Testis (tissue), 3 donors: ENCODE data around the gene CPA1. TPM values are rescaled to one million over a fixed set of nuclear protein-coding genes. Genes with fewer than 3 reads are reported as not detected.

ENCODE experiments used
- DNase-seq: peaks from one replicate; pipeline ENCODE4 v3.0.0-alpha.2; 2019
- H3K27ac ChIP-seq, 2 donors: fragments of 200-600 bp; sonication (generic); one replicate each; pipeline ENCODE4 v1.5.1; 2019
- H3K27me3 ChIP-seq: fragments of 200-600 bp; sonication (generic); one replicate; pipeline ENCODE4 v1.5.1; 2019
- H3K36me3 ChIP-seq: fragments of 200-600 bp; sonication (generic); one replicate; pipeline ENCODE4 v1.5.1; 2017; ENCODE audit warnings: low read depth; ENCODE audit errors: missing control alignments
- H3K4me1 ChIP-seq: fragments of 200-600 bp; sonication (generic); one replicate; pipeline ENCODE4 v1.5.1; 2019
- H3K4me3 ChIP-seq, 2 donors: fragments of 200-600 bp; sonication (generic); one replicate each; pipeline ENCODE4 v1.5.1; 2017 to 2019
- H3K9me3 ChIP-seq: fragments of 200-600 bp; sonication (generic); one replicate; pipeline ENCODE4 v1.5.1; 2017
- CTCF ChIP-seq, 3 experiments: fragments of 450-650 bp in 2 of 3; fragments of 200-600 bp in 1 of 3; sonication (generic) in 1 of 3; IDR thresholded peaks; one replicate each; pipeline ENCODE4 v1.5.1; 2016 to 2019; ENCODE audit warnings: antibody characterized with exemption in 3 of 3, mild to moderate bottlenecking in 2 of 3, moderate library complexity in 1 of 3
- POLR2A ChIP-seq: fragments of 450-650 bp; IDR thresholded peaks from one replicate; pipeline ENCODE4 v1.6.1; 2017; ENCODE audit warnings: antibody characterized with exemption, mild to moderate bottlenecking, moderate library complexity
- WGBS, 2 donors: methylation state at CpG; one replicate each; pipeline ENCODE4 v1.1.5; 2018; 5-methylcytosine and 5-hydroxymethylcytosine counted together
- intact Hi-C: fragments of 100-400 bp; cut with DNase I; formaldehyde crosslinking; loops from one replicate; pipeline ENCODE4 v1.15.1; 2023; ENCODE audit warnings: low total_unique reads
- polyA plus RNA-seq: library from polyadenylated mRNA; stranded (reverse); fragments of 350-450 nt; fragmentation: Illumina TruSeq; extraction: RNeasy Lipid Tissue Mini Kit (QIAGEN cat#74804); gene quantifications from one replicate; pipeline ENCODE4 v1.2.3, GENCODE V29; 2014; ENCODE audit warnings: low read depth, low replicate concordance; ENCODE audit not compliant: insufficient read depth
- total RNA-seq, 2 donors: library from RNA; depleted of rRNA; stranded (reverse); fragments of >200 nt; gene quantifications; one replicate each; pipeline ENCODE4 v1.2.3, GENCODE V29; 2016

CPA1 gene
- total and polyA plus RNA-seq, 3 donors from 2014 or later, result 2.5 to 3.9 (median 3.0) TPM

- WGBS, 2 donors, result 88 to 92% methylated on average over 5 of the region's 5 CpGs
- TF ChIP-seq CTCF (IDR thresholded peaks at IDR 0.05) (no peak), POLR2A (no peak)
- Histone ChIP-seq H3K27me3 (no peaks in the 10 kb centered on the region), H3K27ac (no peak within 1 kb of the TSS), H3K4me1 (no peaks in the 10 kb centered on the region), H3K4me3 (no peak within 1 kb of the TSS), H3K36me3 (no peaks in the 10 kb centered on the region), H3K9me3 (no peaks in the 10 kb centered on the region)
- intact Hi-C loops, result no loop called here
- DNase-seq, result no peak
These were observed 35.9 kb upstream of the CPA1 start, which contains the start of gene CPA5 for GRCh38 chr7:130344271-130344866. TSS of gene CPA5 (plus strand) at chr7:130344816. CDS start at chr7:130346486, 1,670 bp downstream.

GRCh38 chr7:130345136-130345535 is 35.2 kb upstream of the CPA1 start:
- no peak for TF ChIP-seq POLR2A
- TF ChIP-seq CTCF (IDR thresholded peaks at IDR 0.05), result no peak

GRCh38 chr7:130345725-130346124 is 34.6 kb upstream of the CPA1 start:
- TF ChIP-seq POLR2A, result no peak
- no peak for TF ChIP-seq CTCF (IDR thresholded peaks at IDR 0.05)
- Histone ChIP-seq H3K4me1 (no peaks in the 10 kb centered on the region), H3K9me3 (no peaks in the 10 kb centered on the region), H3K27me3 (no peaks in the 10 kb centered on the region), H3K27ac (no peak overlapping the region), H3K36me3 (no peaks in the 10 kb centered on the region), H3K4me3 (no peak overlapping the region)
- WGBS, 2 donors, result 91% methylated on average over 4 of the region's 5 CpGs
- intact Hi-C loops, result no loop called here
- no peak for DNase-seq

More at GRCh38 chr7:130345136-130345535, 35.2 kb upstream of the CPA1 start:
- H3K4me3 ChIP-seq, result no peak overlapping the region
- H3K27me3 ChIP-seq, result no peaks in the 10 kb centered on the region
- 42 to 48% methylated on average over 8 of the region's 8 CpGs for WGBS, 2 donors
- H3K27ac ChIP-seq, result no peak overlapping the region
- no peaks in the 10 kb centered on the region for H3K36me3 ChIP-seq
- intact Hi-C loops, result no loop called here
- no peaks in the 10 kb centered on the region for H3K4me1 ChIP-seq
- no peaks in the 10 kb centered on the region for H3K9me3 ChIP-seq
- no peak for DNase-seq

- Histone ChIP-seq H3K27ac (no peak overlapping the region), H3K4me1 (no peaks in the 10 kb centered on the region), H3K27me3 (no peaks in the 10 kb centered on the region), H3K36me3 (no peaks in the 10 kb centered on the region), H3K9me3 (no peaks in the 10 kb centered on the region), H3K4me3 (no peak overlapping the region)
- no peak for TF ChIP-seq CTCF (IDR thresholded peaks at IDR 0.05)
- intact Hi-C loops, result no loop called here
- WGBS, 2 donors, result 89 to 90% methylated on average over 4 to 10 of the region's 10 CpGs
- DNase-seq, result no peak
These were observed 34.0 kb upstream of the CPA1 start for GRCh38 chr7:130346177-130346905.
